ENCODE measurements around the gene PIK3R4.

GRCh38 chr3:130770644-130771043, 24.0 kb upstream of the PIK3R4 start:
- TF ChIP-seq EZH2 (IDR thresholded peaks at IDR 0.05; ENCODE audit: borderline replicate concordance, low read length) (no peak), CTCF (conservative IDR thresholded peaks at IDR 0.05 in 1 of 2, IDR thresholded peaks at IDR 0.05 in 1 of 2; ENCODE audit: extremely low read depth in 1 of 2, insufficient read depth in 1 of 2, low read depth in 1 of 2, low read length in 2 of 2) (no peak)

All from mammary epithelial cell (primary cell).